Amygdala (tissue), 56 donors: ENCODE measurements around the gene MCTP2.
"Not testable (repeated sequence)": the region's sequence is repeated elsewhere in the genome, so short reads cannot be mapped to it uniquely, and the experiment has no call there.

ENCODE experiments used
- DNase-seq, 56 donors: peaks; one replicate each; lab custom pipeline; 2025; lab: John Stamatoyannopoulos, UW

MCTP2 gene

DNA sequence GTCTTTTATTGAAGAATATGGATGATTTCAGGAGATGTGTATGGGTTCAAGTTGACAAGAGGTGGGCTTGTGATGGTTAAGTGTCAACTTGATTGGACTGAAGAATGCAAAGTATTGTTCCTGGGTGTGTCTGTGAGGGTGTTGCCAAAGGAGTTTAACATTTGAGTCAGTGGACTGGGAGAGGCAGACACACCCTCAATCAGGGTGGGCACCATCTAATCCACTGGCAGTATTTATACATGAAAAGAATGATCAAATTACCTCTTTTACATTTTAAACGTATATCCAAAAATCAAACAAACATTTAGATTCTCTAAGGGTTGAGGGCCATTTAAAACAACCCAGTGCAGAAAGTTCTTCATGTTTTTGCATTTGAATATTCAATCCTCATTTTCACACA is 262.2 kb downstream of the MCTP2 start:
- DNase-seq, result not testable (repeated sequence)

DNA sequence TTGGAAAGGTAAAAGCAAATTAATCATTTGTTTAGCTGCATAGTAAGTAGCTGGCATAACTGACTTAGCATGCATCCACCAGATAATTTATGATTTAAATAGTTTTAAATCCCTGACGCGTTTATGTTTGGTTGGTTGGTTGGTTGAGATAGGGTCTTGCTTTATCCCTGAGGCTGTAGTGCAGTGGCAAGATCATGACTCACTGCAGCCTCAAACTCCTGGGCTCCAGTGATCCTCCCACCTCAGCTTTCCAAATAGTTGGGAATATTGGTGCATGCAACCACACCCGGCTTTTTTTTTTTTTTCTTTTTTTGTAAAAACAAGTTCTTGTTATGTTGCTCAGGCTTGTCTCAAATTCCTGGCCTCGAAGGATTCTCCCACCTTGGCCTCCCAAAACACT is 263.4 kb downstream of the MCTP2 start:
- DNase-seq, result no peak

DNA sequence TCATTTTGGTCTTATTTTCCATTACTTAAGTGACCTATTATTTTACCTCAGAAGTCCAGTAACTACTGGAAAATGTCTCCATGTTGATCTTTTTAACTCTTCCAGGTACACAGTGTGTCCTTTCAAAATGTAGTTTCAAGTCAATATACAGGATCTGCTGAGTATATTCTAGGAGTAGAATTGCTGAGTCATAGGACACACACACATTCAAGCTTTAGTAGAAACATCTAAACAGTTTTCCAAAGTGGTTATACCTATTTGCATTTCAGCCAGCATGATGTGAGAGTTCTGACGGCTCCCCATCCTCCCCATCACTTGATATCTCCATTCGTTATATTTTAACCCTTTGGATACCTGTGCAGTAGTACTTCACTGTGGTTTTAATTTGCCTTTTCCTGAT is 271.9 kb downstream of the MCTP2 start:
- DNase-seq, result no peak

DNA sequence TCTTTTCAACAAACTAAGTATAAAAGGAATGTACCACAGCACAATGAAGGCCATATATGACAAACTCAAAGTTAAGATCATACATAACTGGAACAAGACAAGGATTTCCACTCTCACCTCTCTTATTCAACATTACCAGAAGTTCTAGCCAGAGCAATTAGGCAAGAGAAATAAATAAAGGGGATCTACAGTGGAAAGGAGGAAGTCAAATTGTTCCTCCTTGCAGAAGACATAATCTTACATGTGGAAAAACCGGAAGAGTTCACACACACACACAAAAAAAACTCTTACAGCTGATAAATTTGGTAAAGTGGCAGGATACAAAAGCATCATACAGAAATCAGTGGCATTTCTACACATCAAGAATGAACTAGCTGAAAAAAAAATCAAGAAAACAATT is 277.9 kb downstream of the MCTP2 start:
- DNase-seq, result no peak

DNA sequence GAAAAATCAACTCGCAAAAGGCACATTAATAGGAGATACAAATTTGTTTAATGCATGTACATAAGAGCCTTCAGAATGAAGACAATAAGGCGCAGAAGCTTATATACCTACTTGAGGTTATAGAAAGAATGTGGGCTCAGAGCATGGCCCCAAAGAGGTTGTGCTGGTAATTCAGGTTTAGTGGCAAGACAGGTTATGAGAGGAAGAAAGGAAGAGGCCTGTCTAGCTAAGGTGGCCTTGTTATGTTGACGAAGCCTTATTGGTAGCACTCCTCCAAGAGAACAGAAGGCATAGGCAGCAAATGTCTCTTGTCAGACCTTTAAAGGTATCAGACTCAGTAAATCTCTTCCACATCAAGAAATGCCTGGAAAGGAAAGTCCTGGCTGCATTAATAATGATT is 290.8 kb downstream of the MCTP2 start:
- no peak for DNase-seq

DNA sequence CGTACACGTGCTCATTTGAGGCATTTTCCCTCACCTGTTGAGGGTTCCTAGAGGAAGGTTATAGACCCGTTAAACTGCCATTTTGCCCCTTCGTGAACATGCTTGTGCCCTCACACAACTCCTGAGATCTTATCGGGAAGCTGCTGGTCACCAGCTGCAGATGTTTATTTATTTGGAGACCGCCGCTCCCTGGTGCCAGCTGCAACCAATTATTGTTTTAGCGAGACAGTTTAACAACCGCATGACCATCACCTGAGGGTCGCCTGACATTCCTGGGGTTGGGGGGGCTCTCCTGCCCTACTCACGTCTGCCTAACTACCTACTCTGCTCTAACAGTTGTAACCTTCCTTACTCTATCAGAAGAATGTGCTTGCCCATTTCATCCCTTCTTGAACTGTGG is 292.5 kb downstream of the MCTP2 start:
- DNase-seq, result no peak

DNA sequence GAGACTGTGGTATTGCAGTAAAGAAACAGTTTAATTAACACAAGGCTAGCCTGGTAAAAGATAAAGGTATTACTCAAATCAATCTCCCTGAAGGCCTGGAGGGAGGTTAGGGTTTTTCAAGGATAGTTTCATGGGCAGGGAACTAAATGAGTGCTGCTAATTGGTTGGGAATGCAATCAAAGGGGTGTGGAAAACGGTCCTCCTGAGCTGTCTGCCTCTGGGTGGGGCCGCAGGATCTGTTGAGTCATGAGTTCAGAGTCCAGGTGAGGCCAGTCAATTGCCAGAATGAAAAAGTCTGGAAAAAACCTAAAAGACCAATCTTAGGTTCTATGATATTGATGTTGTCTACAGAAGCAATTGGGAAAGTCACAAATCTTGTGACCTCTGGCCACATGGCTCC is 293.2 kb downstream of the MCTP2 start:
- DNase-seq, result no peak

DNA sequence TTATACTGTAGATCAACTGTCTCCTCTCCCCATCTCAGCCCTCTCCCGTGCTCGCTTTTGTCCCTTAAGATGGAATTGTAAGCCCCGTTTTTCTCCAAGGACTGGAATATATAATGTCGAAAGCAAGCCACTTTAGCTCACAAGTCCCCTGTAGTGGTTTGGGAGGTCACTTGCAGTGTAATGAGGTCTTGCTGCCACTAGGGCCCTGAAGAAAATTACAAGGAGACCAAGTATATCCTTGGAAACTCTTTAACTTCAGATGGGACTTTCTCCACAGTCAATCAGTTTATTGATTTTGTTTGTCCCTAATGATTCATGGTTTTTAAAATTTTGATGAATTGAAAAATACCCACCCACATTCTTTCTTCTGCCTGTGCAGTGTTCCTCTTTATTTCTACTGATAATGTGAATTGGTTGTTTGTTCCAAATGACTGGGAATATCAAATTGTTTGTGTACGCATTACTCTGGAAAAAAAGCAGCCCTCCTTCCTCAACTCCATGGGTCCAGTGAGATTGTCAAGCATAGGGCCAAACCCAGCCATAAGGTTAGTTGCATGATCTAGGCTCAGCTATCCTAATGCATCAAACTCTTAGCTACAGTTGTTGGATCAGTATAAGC is 294.8 kb downstream of the MCTP2 start:
- DNase-seq, result no peak

DNA sequence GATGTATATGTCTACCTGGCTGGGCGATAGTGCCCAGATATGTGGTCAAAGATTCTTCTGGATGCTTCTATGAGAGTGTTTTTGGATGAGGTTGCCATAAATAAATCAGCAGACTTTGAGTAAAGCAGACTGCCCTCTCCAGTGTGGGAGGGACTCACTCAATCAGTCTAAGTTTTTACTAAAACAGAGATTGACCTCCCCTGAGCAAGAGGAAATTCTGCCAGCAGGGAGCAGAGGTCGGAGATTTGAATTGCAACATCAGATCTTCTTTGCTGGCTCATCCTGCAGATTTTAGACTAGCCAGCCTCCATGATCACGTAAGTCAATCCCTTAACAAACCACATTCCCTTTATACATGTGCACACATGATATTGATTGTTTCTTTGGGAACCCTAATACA is 300.9 kb downstream of the MCTP2 start:
- no peak for DNase-seq
